Suprapubic skin (tissue), 3 donors: ENCODE measurements around the gene SLC17A5.

Source experiments
- POLR2A ChIP-seq, 2 donors: fragments of 450-650 bp; IDR thresholded peaks; one replicate each; pipeline ENCODE4 v1.6.1; 2017; ENCODE audit warnings: antibody characterized with exemption in 2 of 2, mild to moderate bottlenecking in 2 of 2, moderate library complexity in 2 of 2
- TF ChIP-seq, protein P1 (sequence below), 2 donors: fragments of 200-600 bp in 1 of 2; fragments of 450-650 bp in 1 of 2; sonication (generic) in 1 of 2; IDR thresholded peaks; one replicate each; pipeline ENCODE4 v1.5.1; 2016 to 2019; ENCODE audit warnings: antibody characterized with exemption in 2 of 2, mild to moderate bottlenecking in 1 of 2, moderate library complexity in 1 of 2

GRCh38 chr6:73653571-73654424 is at the start of gene SLC17A5:
- no peak for TF ChIP-seq POLR2A (IDR thresholded peaks at IDR 0.05)
- TF ChIP-seq, protein P1, sequence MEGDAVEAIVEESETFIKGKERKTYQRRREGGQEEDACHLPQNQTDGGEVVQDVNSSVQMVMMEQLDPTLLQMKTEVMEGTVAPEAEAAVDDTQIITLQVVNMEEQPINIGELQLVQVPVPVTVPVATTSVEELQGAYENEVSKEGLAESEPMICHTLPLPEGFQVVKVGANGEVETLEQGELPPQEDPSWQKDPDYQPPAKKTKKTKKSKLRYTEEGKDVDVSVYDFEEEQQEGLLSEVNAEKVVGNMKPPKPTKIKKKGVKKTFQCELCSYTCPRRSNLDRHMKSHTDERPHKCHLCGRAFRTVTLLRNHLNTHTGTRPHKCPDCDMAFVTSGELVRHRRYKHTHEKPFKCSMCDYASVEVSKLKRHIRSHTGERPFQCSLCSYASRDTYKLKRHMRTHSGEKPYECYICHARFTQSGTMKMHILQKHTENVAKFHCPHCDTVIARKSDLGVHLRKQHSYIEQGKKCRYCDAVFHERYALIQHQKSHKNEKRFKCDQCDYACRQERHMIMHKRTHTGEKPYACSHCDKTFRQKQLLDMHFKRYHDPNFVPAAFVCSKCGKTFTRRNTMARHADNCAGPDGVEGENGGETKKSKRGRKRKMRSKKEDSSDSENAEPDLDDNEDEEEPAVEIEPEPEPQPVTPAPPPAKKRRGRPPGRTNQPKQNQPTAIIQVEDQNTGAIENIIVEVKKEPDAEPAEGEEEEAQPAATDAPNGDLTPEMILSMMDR (IDR thresholded peaks at IDR 0.05) = no peak
